T-helper 2 cell treated with Interferon-gamma antibody and Interleukin-4, amounts not matched to agents 5 μg/mL and 100 μg/mL, for 36 hours (primary cell): Measurements from ENCODE around the gene SLX4IP.
A peak's percentile ranks its signal among the peaks of the same experiment; 100 is the strongest.

Experiments
- DNase-seq: peaks from one replicate; pipeline ENCODE4 v3.0.0; 2021; ENCODE audit warnings: low spot score
- H3K27ac Mint-ChIP-seq: one replicate; pipeline ENCODE4 v1.8.0; 2021; ENCODE audit warnings: mild to moderate bottlenecking, mixed read lengths
- H3K27me3 Mint-ChIP-seq: one replicate; pipeline ENCODE4 v1.8.0; 2021; ENCODE audit warnings: low read depth, mixed read lengths
- H3K36me3 Mint-ChIP-seq: one replicate; pipeline ENCODE4 v1.8.0; 2021; ENCODE audit warnings: low read depth, mixed read lengths
- H3K4me1 Mint-ChIP-seq: one replicate; pipeline ENCODE4 v1.8.0; 2021; ENCODE audit warnings: low read depth, mixed read lengths
- H3K4me3 Mint-ChIP-seq: one replicate; pipeline ENCODE4 v1.8.0; 2022; ENCODE audit warnings: mild to moderate bottlenecking, moderate library complexity, mixed read lengths
- H3K9me3 Mint-ChIP-seq: one replicate; pipeline ENCODE4 v1.8.0; 2021; ENCODE audit warnings: mixed read lengths

The SLX4IP gene

DNA sequence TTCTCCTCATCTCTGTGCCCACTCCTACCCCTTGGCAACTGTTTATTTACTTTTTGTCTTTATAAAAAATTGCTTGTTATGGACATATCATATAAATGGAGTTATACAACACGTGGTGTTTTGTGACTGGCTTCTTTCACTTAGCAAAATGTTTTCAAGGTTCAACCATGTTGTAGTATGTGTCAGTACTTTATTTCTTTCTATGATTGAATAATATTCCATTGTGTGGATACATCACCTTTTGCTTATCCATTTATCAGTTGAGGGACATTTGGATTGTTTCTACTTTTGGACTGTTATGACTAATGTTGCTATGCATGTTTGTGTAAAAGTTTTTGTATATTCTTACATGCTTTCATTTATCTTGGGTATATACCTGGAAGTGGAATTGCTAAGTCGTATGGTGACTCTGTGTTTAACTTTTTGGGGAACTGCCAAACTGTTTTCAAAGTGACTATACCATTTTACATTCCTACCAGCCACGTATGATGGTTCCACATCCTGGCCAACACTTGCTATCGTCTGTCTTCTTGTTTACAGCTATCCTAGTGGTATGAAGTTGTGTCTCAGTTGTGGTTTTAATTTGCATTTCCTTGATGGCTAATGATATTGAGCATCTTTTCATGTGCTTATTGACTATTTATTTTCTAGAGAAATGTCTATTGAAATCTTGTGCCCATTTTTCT lies 84.4 kb downstream of the SLX4IP start:
- DNase-seq: peak; percentile 31
- H3K27me3 Mint-ChIP-seq: no peaks in the 10 kb centered on the region
- H3K27ac Mint-ChIP-seq: peak overlapping the region; percentile 56
- H3K4me1 Mint-ChIP-seq: peaks cover 48% of the 10 kb centered on the region
- no peak overlapping the region for H3K4me3 Mint-ChIP-seq
- peaks cover 8% of the 10 kb centered on the region for H3K36me3 Mint-ChIP-seq
- H3K9me3 Mint-ChIP-seq: no peaks in the 10 kb centered on the region

DNA sequence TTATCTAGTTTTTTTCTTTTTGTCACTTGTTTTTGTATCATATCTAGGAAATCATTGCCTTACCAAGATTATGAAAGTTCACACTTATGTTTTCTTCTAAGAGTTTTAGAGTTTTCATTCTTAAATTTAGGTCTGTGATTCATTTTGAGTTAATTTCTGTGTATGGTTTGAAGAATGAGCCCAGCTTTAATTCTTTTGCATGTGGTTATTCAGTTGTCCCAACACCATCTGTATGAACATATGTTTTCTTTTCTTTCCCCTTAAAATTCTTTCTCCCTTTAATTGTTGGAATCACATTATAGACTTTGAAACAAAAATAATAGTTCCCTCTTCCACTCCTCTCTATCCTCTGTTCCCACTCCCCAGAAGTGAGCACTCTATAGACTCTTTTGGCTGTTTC lies 85.4 kb downstream of the SLX4IP start:
- Mint-ChIP-seq H3K36me3 (peaks cover 5% of the 10 kb centered on the region), H3K9me3 (no peaks in the 10 kb centered on the region), H3K27me3 (no peaks in the 10 kb centered on the region), H3K4me3 (peak overlapping the region; percentile 2), H3K4me1 (peaks cover 47% of the 10 kb centered on the region), H3K27ac (peak overlapping the region; percentile 37)
- DNase-seq: no peak

DNA sequence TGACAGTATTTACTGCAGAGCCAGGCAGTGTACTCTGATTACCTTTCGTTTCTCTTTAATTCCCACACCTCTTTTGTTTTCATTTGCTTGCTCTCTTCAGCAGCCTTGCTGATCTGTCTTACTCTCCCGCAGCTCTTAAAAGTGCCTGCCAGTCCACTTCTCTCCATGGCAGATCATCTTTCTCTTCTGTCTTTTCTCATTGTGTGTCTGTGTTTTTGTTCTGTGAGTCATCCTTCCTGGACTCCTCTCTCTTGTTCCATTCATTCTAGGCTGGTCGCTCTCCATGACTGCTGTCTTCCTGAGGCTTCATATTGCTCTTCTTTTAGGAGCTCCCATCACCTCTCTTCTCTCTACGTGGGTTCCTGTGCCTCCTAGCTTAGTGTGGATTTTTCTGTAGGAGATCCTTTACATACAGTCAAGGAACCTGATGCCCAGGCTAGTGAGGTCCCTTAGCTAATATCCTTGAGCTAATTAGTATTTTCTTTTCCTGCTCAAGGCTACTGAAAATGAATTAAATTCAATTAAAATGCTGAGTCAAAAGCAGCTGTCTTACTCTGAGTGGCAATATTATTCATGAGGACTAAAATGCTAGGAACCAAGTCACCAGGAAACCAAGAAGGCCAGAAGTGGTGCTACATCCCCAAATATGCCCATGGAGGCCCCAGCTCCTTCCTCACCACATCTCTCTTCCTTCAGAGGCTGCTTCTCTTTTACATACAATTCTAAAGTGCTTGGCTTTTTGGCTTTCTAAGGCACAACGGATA lies 86.1 kb downstream of the SLX4IP start:
- Mint-ChIP-seq H3K27me3 (no peaks in the 10 kb centered on the region), H3K27ac (peak overlapping the region; percentile 9), H3K9me3 (no peaks in the 10 kb centered on the region), H3K36me3 (peaks cover 11% of the 10 kb centered on the region), H3K4me3 (no peak overlapping the region), H3K4me1 (peaks cover 46% of the 10 kb centered on the region)
- DNase-seq: no peak

DNA sequence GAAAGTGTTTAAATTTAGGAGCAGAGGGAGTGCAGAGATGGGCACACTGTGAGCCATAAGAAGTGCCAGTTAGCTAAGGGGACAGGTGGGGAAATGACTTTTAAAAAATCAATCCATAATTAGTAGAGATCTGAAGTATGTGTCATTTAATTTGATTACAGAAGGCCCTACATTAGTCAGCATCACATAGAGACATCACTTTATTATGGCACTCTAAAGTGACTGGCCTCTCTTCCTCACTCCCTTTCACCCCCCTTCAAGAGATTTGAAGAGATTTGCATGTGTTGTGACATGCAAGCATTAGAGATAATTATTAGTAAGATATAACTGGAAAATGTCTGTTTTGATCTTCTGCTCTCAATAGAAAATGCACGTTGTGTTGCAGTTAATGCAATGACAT lies 86.7 kb downstream of the SLX4IP start:
- no peak overlapping the region for H3K4me3 Mint-ChIP-seq
- H3K9me3 Mint-ChIP-seq: no peaks in the 10 kb centered on the region
- DNase-seq: no peak

DNA sequence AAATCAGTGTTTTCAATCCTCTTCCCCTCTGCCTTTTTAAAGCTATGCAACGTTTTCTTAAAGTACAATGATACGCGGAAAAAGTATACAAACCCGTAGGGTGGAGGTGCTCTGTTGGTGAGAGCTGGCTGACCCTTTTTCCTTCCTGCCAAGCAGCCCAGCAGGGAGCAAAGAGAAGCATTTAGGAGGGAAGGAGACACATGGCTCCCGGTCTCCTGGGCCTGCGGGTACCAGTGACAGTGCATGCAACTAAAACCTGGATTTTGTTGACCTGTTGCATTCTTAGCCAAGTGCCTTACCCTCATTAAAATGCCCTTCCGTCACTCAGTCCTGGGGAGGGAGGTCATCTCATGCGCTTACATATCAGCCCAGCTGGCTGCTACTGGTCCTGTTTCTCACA lies 87.2 kb downstream of the SLX4IP start:
- no peaks in the 10 kb centered on the region for H3K9me3 Mint-ChIP-seq
- no peak overlapping the region for H3K27ac Mint-ChIP-seq
- no peaks in the 10 kb centered on the region for H3K27me3 Mint-ChIP-seq
- no peak for DNase-seq
- peaks cover 11% of the 10 kb centered on the region for H3K36me3 Mint-ChIP-seq
- H3K4me1 Mint-ChIP-seq: peaks cover 47% of the 10 kb centered on the region
- no peak overlapping the region for H3K4me3 Mint-ChIP-seq

More for the DNA sequence above, 86.7 kb downstream of the SLX4IP start:
- H3K4me1 Mint-ChIP-seq: peaks cover 45% of the 10 kb centered on the region
- H3K36me3 Mint-ChIP-seq: peaks cover 11% of the 10 kb centered on the region
- H3K27ac Mint-ChIP-seq: no peak overlapping the region
- no peaks in the 10 kb centered on the region for H3K27me3 Mint-ChIP-seq

GRCh38 chr20:10523443-10523842 lies 88.3 kb downstream of the SLX4IP start:
- H3K36me3 Mint-ChIP-seq: peaks cover 11% of the 10 kb centered on the region
- H3K4me1 Mint-ChIP-seq: peaks cover 48% of the 10 kb centered on the region
- H3K27me3 Mint-ChIP-seq: no peaks in the 10 kb centered on the region
- no peak for DNase-seq
- H3K9me3 Mint-ChIP-seq: no peaks in the 10 kb centered on the region
- no peak overlapping the region for H3K27ac Mint-ChIP-seq
- no peak overlapping the region for H3K4me3 Mint-ChIP-seq

- Mint-ChIP-seq H3K27ac (no peak overlapping the region), H3K9me3 (no peaks in the 10 kb centered on the region), H3K4me1 (peaks cover 48% of the 10 kb centered on the region), H3K27me3 (no peaks in the 10 kb centered on the region), H3K36me3 (peaks cover 11% of the 10 kb centered on the region), H3K4me3 (no peak overlapping the region)
- DNase-seq: no peak
Measured at GRCh38 chr20:10524034-10524476, 89.0 kb downstream of the SLX4IP start.

DNA sequence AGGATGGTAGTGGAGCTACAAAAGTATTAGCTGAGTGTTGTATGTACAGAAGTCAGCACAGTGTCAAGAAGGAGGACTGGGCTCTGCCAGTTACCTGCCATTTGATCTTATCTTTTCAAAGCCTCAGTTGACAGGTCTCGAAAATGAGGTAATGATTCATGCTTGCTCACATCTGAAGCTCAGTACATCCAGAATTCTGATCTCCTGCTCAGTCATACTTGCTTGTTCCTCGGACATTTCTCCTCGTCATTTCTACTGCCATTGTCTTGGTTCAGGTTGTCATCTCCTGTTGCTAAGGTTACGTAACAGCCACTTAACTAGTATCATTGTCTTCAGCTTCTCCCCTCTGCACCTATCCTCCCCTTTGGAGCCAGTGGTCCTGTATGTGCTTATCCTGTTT lies 89.5 kb downstream of the SLX4IP start:
- no peaks in the 10 kb centered on the region for H3K9me3 Mint-ChIP-seq
- no peak overlapping the region for H3K4me3 Mint-ChIP-seq
- H3K27ac Mint-ChIP-seq: no peak overlapping the region
- H3K36me3 Mint-ChIP-seq: peaks cover 8% of the 10 kb centered on the region
- H3K4me1 Mint-ChIP-seq: peaks cover 42% of the 10 kb centered on the region
- DNase-seq: no peak
- H3K27me3 Mint-ChIP-seq: no peaks in the 10 kb centered on the region

GRCh38 chr20:10527781-10528180 lies 92.7 kb downstream of the SLX4IP start:
- H3K4me1 Mint-ChIP-seq: peaks cover 24% of the 10 kb centered on the region
- H3K9me3 Mint-ChIP-seq: no peaks in the 10 kb centered on the region
- no peak overlapping the region for H3K4me3 Mint-ChIP-seq
- DNase-seq: no peak
- H3K36me3 Mint-ChIP-seq: peaks cover 6% of the 10 kb centered on the region
- H3K27me3 Mint-ChIP-seq: no peaks in the 10 kb centered on the region
- no peak overlapping the region for H3K27ac Mint-ChIP-seq

GRCh38 chr20:10530883-10531282 lies 95.8 kb downstream of the SLX4IP start:
- H3K27ac Mint-ChIP-seq: no peak overlapping the region
- H3K9me3 Mint-ChIP-seq: no peaks in the 10 kb centered on the region
- peaks cover 4% of the 10 kb centered on the region for H3K36me3 Mint-ChIP-seq
- peaks cover 16% of the 10 kb centered on the region for H3K4me1 Mint-ChIP-seq
- no peak overlapping the region for H3K4me3 Mint-ChIP-seq
- DNase-seq: no peak
- no peaks in the 10 kb centered on the region for H3K27me3 Mint-ChIP-seq

GRCh38 chr20:10531848-10532247 lies 96.7 kb downstream of the SLX4IP start:
- H3K4me3 Mint-ChIP-seq: no peak overlapping the region
- H3K27ac Mint-ChIP-seq: no peak overlapping the region
- H3K36me3 Mint-ChIP-seq: peaks cover 2% of the 10 kb centered on the region
- no peaks in the 10 kb centered on the region for H3K9me3 Mint-ChIP-seq
- H3K27me3 Mint-ChIP-seq: no peaks in the 10 kb centered on the region
- no peak for DNase-seq
- peaks cover 14% of the 10 kb centered on the region for H3K4me1 Mint-ChIP-seq

DNA sequence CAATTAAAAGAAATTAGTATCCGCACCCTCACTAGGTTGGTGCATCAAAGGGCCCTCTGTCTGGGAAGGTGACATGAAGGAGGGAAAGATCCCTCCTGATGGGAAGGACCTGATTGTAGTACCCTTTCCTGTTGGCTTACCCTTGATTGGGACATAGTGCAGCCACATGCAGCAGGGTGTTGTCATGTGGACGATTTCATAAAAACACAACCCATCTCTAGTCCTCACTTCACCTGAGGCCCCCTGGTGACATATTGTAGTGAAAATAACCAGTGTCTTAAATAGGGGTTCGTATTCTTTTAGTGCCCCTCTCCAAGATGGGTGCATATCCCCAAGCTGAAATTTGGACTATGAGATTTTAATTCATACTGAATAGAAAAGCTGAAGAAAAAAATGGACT lies 97.3 kb downstream of the SLX4IP start:
- Mint-ChIP-seq H3K4me1 (peaks cover 12% of the 10 kb centered on the region), H3K9me3 (no peaks in the 10 kb centered on the region), H3K4me3 (no peak overlapping the region), H3K36me3 (peaks cover 2% of the 10 kb centered on the region), H3K27ac (no peak overlapping the region), H3K27me3 (no peaks in the 10 kb centered on the region)
- no peak for DNase-seq

DNA sequence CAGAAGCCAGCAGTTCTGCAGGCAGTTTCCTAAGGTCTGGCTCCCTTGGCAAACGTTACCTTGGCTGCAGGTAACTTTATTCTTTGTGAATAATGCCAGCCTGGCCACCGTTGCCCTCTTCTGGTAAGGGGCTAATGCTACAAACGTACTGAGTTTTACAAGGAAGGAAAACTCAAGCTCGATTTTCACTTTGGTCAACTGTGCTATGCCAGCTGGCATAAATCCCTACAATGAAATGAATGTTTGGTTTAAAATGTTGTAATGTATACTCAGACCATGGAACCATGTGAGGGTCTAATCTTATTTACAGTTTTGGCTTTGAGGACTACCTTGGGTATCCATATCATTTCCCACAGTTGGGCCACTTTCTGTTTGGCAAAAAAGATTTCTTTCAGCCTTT lies 101.4 kb downstream of the SLX4IP start:
- Mint-ChIP-seq H3K27ac (no peak overlapping the region), H3K4me3 (no peak overlapping the region), H3K36me3 (peaks cover 2% of the 10 kb centered on the region), H3K9me3 (no peaks in the 10 kb centered on the region), H3K4me1 (peaks cover 16% of the 10 kb centered on the region), H3K27me3 (no peaks in the 10 kb centered on the region)
- no peak for DNase-seq

- H3K36me3 Mint-ChIP-seq: peaks cover 2% of the 10 kb centered on the region
- H3K4me1 Mint-ChIP-seq: peaks cover 11% of the 10 kb centered on the region
- H3K4me3 Mint-ChIP-seq: no peak overlapping the region
- no peaks in the 10 kb centered on the region for H3K9me3 Mint-ChIP-seq
- no peaks in the 10 kb centered on the region for H3K27me3 Mint-ChIP-seq
- no peak for DNase-seq
- no peak overlapping the region for H3K27ac Mint-ChIP-seq
Measured at GRCh38 chr20:10537850-10538480, 102.9 kb downstream of the SLX4IP start.
